Neural cell (in vitro differentiated cells): ENCODE measurements around the gene TOR1AIP1.

ENCODE experiments used
- EP300 ChIP-seq: fragments of 450-650 bp; conservative IDR thresholded peaks from 2 replicates; pipeline ENCODE4 v1.6.1; 2014; ENCODE audit warnings: antibody characterized with exemption, mild to moderate bottlenecking, moderate library complexity; ENCODE audit not compliant: poor library complexity, severe bottlenecking
- EZH2 ChIP-seq: fragments of 200-600, 300-800 bp; shearing (Covaris generic), sonication (generic); IDR thresholded peaks from 2 replicates; pipeline ENCODE4 v1.6.1; 2014; ENCODE audit warnings: antibody characterized with exemption, low read length, borderline replicate concordance, mild to moderate bottlenecking; ENCODE audit not compliant: insufficient read depth, poor library complexity, severe bottlenecking
- POLR2AphosphoS5 ChIP-seq: IDR thresholded peaks from 2 replicates; pipeline ENCODE4 v1.6.1; 2012
- RAD21 ChIP-seq: fragments of 450-650 bp; conservative IDR thresholded peaks from 2 replicates; pipeline ENCODE4 v1.6.1; 2014; ENCODE audit warnings: antibody characterized with exemption, mild to moderate bottlenecking, moderate library complexity
- SMC3 ChIP-seq: fragments of 450-650 bp; conservative IDR thresholded peaks from 2 replicates; pipeline ENCODE4 v1.6.1; 2014; ENCODE audit warnings: antibody characterized with exemption, mild to moderate bottlenecking, moderate library complexity; ENCODE audit not compliant: poor library complexity
- TAF1 ChIP-seq: IDR thresholded peaks from 2 replicates; pipeline ENCODE4 v1.6.1; 2012; ENCODE audit warnings: low read depth
- TF ChIP-seq, protein P1 (sequence below): fragments of 450-650 bp; IDR thresholded peaks from 2 replicates; pipeline ENCODE4 v1.5.1; 2014; ENCODE audit warnings: antibody characterized with exemption, mild to moderate bottlenecking, moderate library complexity; ENCODE audit not compliant: poor library complexity, severe bottlenecking
- TF ChIP-seq, protein P2 (sequence below): IDR thresholded peaks from 2 replicates; pipeline ENCODE4 v1.6.1; 2012; ENCODE audit warnings: borderline replicate concordance

DNA sequence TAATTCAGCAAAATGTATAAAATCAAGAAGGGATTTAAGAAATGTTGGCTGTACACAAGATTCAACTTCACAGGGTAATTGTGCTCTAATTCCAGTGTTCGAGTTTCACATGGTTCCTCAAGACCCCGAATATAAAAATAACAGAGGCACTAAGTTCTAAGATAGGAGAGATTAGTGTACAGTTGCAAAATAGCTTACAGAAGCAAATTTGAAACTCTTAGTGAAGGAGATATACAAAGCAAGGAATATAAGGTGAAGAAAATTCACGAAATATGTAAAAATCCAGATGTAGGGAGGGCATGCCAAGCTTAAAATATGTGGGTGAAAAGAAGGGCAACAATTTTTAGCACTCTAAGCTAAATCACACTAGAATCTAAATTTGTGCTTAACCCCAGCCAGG is 33.9 kb upstream of the TOR1AIP1 start:
- no peak for TF ChIP-seq TAF1
- TF ChIP-seq EZH2, result no peak
- TF ChIP-seq, protein P1, sequence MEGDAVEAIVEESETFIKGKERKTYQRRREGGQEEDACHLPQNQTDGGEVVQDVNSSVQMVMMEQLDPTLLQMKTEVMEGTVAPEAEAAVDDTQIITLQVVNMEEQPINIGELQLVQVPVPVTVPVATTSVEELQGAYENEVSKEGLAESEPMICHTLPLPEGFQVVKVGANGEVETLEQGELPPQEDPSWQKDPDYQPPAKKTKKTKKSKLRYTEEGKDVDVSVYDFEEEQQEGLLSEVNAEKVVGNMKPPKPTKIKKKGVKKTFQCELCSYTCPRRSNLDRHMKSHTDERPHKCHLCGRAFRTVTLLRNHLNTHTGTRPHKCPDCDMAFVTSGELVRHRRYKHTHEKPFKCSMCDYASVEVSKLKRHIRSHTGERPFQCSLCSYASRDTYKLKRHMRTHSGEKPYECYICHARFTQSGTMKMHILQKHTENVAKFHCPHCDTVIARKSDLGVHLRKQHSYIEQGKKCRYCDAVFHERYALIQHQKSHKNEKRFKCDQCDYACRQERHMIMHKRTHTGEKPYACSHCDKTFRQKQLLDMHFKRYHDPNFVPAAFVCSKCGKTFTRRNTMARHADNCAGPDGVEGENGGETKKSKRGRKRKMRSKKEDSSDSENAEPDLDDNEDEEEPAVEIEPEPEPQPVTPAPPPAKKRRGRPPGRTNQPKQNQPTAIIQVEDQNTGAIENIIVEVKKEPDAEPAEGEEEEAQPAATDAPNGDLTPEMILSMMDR, result no peak
- TF ChIP-seq RAD21, result no peak
- no peak for TF ChIP-seq EP300
- TF ChIP-seq SMC3, result no peak
- no peak for TF ChIP-seq POLR2AphosphoS5
- TF ChIP-seq, protein P2, sequence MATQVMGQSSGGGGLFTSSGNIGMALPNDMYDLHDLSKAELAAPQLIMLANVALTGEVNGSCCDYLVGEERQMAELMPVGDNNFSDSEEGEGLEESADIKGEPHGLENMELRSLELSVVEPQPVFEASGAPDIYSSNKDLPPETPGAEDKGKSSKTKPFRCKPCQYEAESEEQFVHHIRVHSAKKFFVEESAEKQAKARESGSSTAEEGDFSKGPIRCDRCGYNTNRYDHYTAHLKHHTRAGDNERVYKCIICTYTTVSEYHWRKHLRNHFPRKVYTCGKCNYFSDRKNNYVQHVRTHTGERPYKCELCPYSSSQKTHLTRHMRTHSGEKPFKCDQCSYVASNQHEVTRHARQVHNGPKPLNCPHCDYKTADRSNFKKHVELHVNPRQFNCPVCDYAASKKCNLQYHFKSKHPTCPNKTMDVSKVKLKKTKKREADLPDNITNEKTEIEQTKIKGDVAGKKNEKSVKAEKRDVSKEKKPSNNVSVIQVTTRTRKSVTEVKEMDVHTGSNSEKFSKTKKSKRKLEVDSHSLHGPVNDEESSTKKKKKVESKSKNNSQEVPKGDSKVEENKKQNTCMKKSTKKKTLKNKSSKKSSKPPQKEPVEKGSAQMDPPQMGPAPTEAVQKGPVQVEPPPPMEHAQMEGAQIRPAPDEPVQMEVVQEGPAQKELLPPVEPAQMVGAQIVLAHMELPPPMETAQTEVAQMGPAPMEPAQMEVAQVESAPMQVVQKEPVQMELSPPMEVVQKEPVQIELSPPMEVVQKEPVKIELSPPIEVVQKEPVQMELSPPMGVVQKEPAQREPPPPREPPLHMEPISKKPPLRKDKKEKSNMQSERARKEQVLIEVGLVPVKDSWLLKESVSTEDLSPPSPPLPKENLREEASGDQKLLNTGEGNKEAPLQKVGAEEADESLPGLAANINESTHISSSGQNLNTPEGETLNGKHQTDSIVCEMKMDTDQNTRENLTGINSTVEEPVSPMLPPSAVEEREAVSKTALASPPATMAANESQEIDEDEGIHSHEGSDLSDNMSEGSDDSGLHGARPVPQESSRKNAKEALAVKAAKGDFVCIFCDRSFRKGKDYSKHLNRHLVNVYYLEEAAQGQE, result no peak
